K562 (cell line): ENCODE results near the gene APC2. TPM values are rescaled to one million over a fixed set of nuclear protein-coding genes. Genes with fewer than 3 reads are reported as not detected.

Source experiments
- BRD4 ChIP-seq: fragments of 200-600 bp; sonication (generic); IDR thresholded peaks from 2 replicates; pipeline ENCODE4 v1.6.1; 2017; ENCODE audit warnings: inconsistent platforms
- CBFB ChIP-seq: sonication (generic); formaldehyde crosslinking; IDR thresholded peaks from 2 replicates; pipeline ENCODE4 v1.4.0; 2020; ENCODE audit warnings: mild to moderate bottlenecking, missing genetic modification reagents
- FOSL1 ChIP-seq: fragments of 200-800 bp; sonication (Bioruptor generic); conservative IDR thresholded peaks from 2 replicates; pipeline ENCODE4 v1.6.1; 2016; ENCODE audit warnings: missing genetic modification characterization, missing compliant biosample characterization
- MAFK ChIP-seq: IDR thresholded peaks from 2 replicates; pipeline ENCODE4 v1.6.1; 2011; ENCODE audit warnings: low read length, improper control_type of control experiment
- MCM7 ChIP-seq, 2 experiments: fragments of 450-650 bp; IDR thresholded peaks; 2 replicates each; pipeline ENCODE4 v1.6.1; 2016 to 2018
- NFYB ChIP-seq: IDR thresholded peaks from 2 replicates; pipeline ENCODE4 v1.6.1; 2011; ENCODE audit warnings: mild to moderate bottlenecking, moderate library complexity; ENCODE audit not compliant: insufficient read length; ENCODE audit errors: extremely low read depth
- RBM34 ChIP-seq: fragments of 200-400 bp; formaldehyde crosslinking; IDR thresholded peaks from 2 replicates; pipeline ENCODE4 v1.6.1; 2018; ENCODE audit warnings: low read length, borderline replicate concordance; ENCODE audit not compliant: insufficient read depth
- RCOR1 ChIP-seq, 2 experiments: IDR thresholded peaks; 2 replicates each; pipeline ENCODE4 v1.6.1; 2012; ENCODE audit warnings: low read depth in 2 of 2, low read length in 2 of 2, borderline replicate concordance in 1 of 2, improper control_type of control experiment in 1 of 2
- RFX7 ChIP-seq: fragments of 250-450 bp; sonication (Bioruptor Pico); IDR thresholded peaks from 2 replicates; pipeline ENCODE4 v1.5.1; 2021; ENCODE audit warnings: mild to moderate bottlenecking
- SIN3A ChIP-seq, 2 experiments: fragments of 150-350 bp in 1 of 2; IDR thresholded peaks; 2 replicates each; pipeline ENCODE4 v1.6.1; 2011 to 2016; ENCODE audit warnings: borderline replicate concordance in 2 of 2, low read depth in 2 of 2, low read length in 2 of 2, mild to moderate bottlenecking in 2 of 2, moderate library complexity in 2 of 2; ENCODE audit not compliant: control insufficient read depth in 1 of 2
- SRSF1 ChIP-seq: fragments of 200-400 bp; formaldehyde crosslinking; IDR thresholded peaks from 2 replicates; pipeline ENCODE4 v1.6.1; 2017; ENCODE audit warnings: mild to moderate bottlenecking, low read depth, low read length, moderate library complexity
- TBP ChIP-seq: optimal IDR thresholded peaks from 2 replicates; pipeline ENCODE3; 2011; ENCODE audit warnings: low read depth, low read length, improper control_type of control experiment
- TFAP4 ChIP-seq: sonication (generic); formaldehyde crosslinking; IDR thresholded peaks from 2 replicates; pipeline ENCODE4 v1.8.0; 2022; ENCODE audit warnings: missing genetic modification reagents, mild to moderate bottlenecking, moderate library complexity, borderline replicate concordance
- ZEB2 ChIP-seq: fragments of 450-650 bp; IDR thresholded peaks from 2 replicates; pipeline ENCODE4 v1.6.1; 2016
- ZNF174 ChIP-seq: fragments of 250-450 bp; sonication (Bioruptor Pico); IDR thresholded peaks from 2 replicates; pipeline ENCODE4 v1.4.0; 2020; ENCODE audit warnings: mild to moderate bottlenecking
- ZNF780A ChIP-seq: fragments of 250-450 bp; sonication (Bioruptor Pico); IDR thresholded peaks from 2 replicates; pipeline ENCODE4 v1.5.0; 2021; ENCODE audit warnings: mild to moderate bottlenecking
- polyA plus RNA-seq, 8 experiments: library from polyadenylated mRNA; depleted of rRNA in 4 of 8; stranded (reverse) in 5 of 8; unstranded in 3 of 8; fragments of >200 nt; fragmentation: Nextera tagmentation in 2 of 8; fragmentation: Illumina TruSeq in 1 of 8; extraction: Ambion mirVana in 2 of 8; extraction: Trizol in 1 of 8; gene quantifications; 2 replicates each; pipeline versions ENCODE4 v1.2.1 to v1.2.3, GENCODE V29; 2011 to 2014; ENCODE audit warnings: inconsistent platforms in 1 of 8, missing spikeins in 1 of 8
- total RNA-seq, 7 experiments: library from RNA; depleted of rRNA in 6 of 7; stranded (reverse); fragments of >200 nt in 6 of 7; fragmentation: Illumina TruSeq in 2 of 7; extraction: Trizol in 2 of 7; gene quantifications; 2 replicates each; pipeline versions ENCODE4 v1.2.1 to v1.2.3, GENCODE V29; 2011 to 2021; ENCODE audit warnings: low replicate concordance in 1 of 7

The APC2 gene
- total and polyA plus RNA-seq, 9 of the 15 experiments (the other 6 are each of a cell fraction or from before 2014, with no cell fraction given): 0.01 to 0.40 (median 0.05) TPM; not detected in 3

DNA sequence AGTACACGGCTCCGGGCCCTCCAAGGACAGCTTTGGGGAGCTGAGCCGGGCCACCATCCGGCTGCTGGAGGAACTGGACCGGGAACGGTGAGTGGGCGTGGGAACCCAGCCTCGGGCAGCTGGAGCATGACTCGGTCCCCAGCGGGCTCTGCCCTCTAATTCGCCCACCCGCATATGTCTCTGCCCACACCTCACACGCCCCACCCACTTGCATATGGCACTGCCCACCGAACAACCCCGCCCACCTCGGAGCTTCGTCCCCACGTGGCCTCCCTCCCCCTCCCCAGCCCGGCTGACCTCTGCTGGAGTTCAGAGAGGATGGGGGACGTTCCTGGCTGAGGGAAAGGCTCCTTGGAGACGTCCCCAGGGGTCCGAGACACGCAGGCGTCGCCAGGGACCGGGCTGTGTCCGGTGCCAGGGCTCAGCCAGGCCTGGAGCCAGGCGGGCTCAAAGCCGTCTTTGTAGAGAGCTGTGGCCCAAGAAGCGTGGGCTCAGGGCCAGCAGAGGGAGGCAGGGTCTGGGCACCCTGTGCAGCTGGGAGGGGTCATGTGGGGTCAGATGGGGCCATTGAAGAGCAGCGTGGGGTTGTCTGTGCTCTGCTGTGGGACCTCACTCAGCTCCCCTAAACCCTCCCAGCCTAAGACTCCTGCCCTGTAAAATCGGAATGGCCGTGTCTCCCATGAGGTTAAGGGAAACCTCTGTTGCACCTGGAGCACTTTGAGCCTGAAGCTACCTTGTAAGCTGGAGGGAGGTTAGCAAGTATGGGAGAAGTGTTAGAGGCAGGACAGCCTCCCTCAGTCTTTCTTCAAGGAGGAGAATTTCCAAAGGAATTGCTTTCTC is 3.8 kb downstream of the APC2 start (continued):
- TF ChIP-seq ZNF174 (CRISPR knock-in tag): no peak
- no peak for TF ChIP-seq SRSF1
- TF ChIP-seq RBM34: no peak
- TF ChIP-seq ZNF780A: no peak
- TF ChIP-seq MCM7 (IDR thresholded peaks at IDR 0.05): no peak
- no peak for TF ChIP-seq RFX7 (CRISPR knock-in tag)
- no peak for TF ChIP-seq NFYB
- no peak for TF ChIP-seq BRD4
- TF ChIP-seq SIN3A (IDR thresholded peaks at IDR 0.05; ENCODE audit: borderline replicate concordance in 2 of 2, control insufficient read depth in 1 of 2, low read depth in 2 of 2, low read length in 2 of 2): 0 out of 4 replicates have a peak, but pooled peaks of 1 of the 2 experiments have one; percentile 23
- peak; percentile 13 for TF ChIP-seq TBP
- no peak for TF ChIP-seq MAFK
- no peak for TF ChIP-seq FOSL1 (tag)
- TF ChIP-seq RCOR1 (IDR thresholded peaks at IDR 0.05; ENCODE audit: borderline replicate concordance in 1 of 2, low read depth in 2 of 2, low read length in 2 of 2): no peak
- TF ChIP-seq TFAP4 (CRISPR knock-in tag): peak; percentile 82
- TF ChIP-seq ZEB2: no peak
- TF ChIP-seq CBFB (CRISPR knock-in tag): no peak
